ENCODE data around the gene SP140. TPM values are rescaled to one million over a fixed set of nuclear protein-coding genes. Genes with fewer than 3 reads are reported as not detected.
"Not testable (repeated sequence)": the region's sequence is repeated elsewhere in the genome, so short reads cannot be mapped to it uniquely, and the experiment has no call there.

The SP140 gene
- total and polyA plus RNA-seq, 3 experiments from 2014 or later: 34.0 to 111 (median 108) TPM

DNA sequence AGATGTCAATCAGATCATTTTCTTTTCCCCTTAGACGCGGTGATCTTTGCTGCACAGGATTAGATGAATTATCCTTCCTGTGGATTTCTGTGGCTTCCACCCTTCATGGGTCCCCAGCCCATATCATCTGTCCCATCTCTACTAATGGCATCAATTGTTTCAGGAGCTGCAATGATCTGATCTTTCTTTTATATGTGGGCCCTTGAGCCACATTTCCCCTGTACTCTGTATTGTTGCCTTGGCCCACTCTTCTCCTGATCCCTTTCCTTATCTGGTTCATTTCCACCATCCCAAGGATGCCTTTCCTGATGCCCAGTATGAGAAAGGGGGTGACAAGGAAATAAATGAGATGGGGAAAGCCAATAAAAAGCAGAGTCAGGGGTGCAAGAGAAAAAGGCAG, 24.7 kb downstream of the SP140 start:
- Histone ChIP-seq H3K4me3 (ENCODE audit: low read length) (no peak overlapping the region), H3K9me3 (ENCODE audit: low read length) (no peaks in the 10 kb centered on the region), H3K4me1 (ENCODE audit: insufficient read depth, low read length) (peaks cover 20% of the 10 kb centered on the region), H3K27ac (ENCODE audit: low read depth, low read length) (no peak overlapping the region), H3K27me3 (ENCODE audit: insufficient read depth, low read length, poor library complexity, severe bottlenecking) (no peaks in the 10 kb centered on the region), H3K36me3 (ENCODE audit: insufficient read depth, low read length) (peaks cover 12% of the 10 kb centered on the region)
- no peak for DNase-seq
- peaks cover 0 to 5% (median 5%) of the 10 kb centered on the region in 3 donors for H3K36me3 Mint-ChIP-seq
- CTCF ChIA-PET: no interaction called here
- peaks cover 0 to 5% (median 4%) of the 10 kb centered on the region in 3 donors for H3K4me1 Mint-ChIP-seq
- POLR2A ChIA-PET: no interaction called here
- H3K27me3 Mint-ChIP-seq: no peaks in the 10 kb centered on the region
- no peak overlapping the region for H3K4me3 Mint-ChIP-seq
- H3K27ac Mint-ChIP-seq: no peak overlapping the region
- no peaks in the 10 kb centered on the region for H3K9me3 Mint-ChIP-seq

DNA sequence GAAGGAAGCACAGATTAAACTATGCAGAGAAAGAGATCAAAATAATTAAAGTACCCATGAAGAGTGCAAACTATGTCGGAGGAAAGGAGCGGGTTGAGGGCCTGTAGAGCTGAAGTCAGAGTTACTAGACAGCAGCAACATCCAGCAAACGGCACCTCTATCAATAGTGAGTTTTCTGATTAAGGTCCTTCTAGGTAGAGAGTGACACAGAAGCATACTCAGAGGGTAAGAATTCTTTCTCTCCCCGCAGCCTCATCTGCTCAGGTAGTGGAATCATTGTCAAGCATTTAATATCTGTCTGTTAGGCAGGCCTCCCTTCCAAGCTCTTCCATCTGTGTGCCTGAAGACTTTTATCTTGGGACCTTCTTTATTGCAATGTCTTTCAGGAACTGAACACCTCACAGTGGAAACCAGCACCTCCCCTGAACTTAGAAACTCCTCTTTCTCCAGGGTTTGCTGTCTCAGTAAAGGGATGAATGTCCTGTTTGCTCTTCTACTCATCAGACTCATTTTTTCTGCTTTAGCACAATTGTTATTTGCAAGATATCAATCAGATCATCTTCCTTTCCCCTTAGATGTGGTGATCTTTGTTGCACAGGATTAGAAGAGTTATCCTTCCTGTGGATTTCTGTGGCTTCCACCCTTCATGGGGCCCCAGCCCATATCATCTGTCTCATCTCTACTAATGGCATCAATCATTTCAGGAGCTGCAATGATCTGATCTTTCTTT, 28.8 kb downstream of the SP140 start:
- no peak overlapping the region for H3K4me3 Mint-ChIP-seq
- Histone ChIP-seq H3K27me3 (ENCODE audit: insufficient read depth, low read length, poor library complexity, severe bottlenecking) (no peaks in the 10 kb centered on the region), H3K4me1 (ENCODE audit: insufficient read depth, low read length) (peaks cover 26% of the 10 kb centered on the region), H3K27ac (ENCODE audit: low read depth, low read length) (no peak overlapping the region), H3K36me3 (ENCODE audit: insufficient read depth, low read length) (no peaks in the 10 kb centered on the region), H3K9me3 (ENCODE audit: low read length) (no peaks in the 10 kb centered on the region), H3K4me3 (ENCODE audit: low read length) (no peak overlapping the region)
- peaks cover 3 to 20% (median 15%) of the 10 kb centered on the region in 3 donors for H3K4me1 Mint-ChIP-seq
- CTCF ChIA-PET: interaction anchor here (1.6 kb wide), 1 partner anchor 22 kb away, joined by 4 read pairs; no protein-coding TSS in a partner anchor
- POLR2A ChIA-PET: no interaction called here
- H3K27me3 Mint-ChIP-seq: no peaks in the 10 kb centered on the region
- DNase-seq: peak in 2 of 5 donors; percentile 42 to 48
- H3K27ac Mint-ChIP-seq: no peak overlapping the region
- peaks cover 10 to 25% (median 17%) of the 10 kb centered on the region in 3 donors for H3K36me3 Mint-ChIP-seq
- H3K9me3 Mint-ChIP-seq: no peaks in the 10 kb centered on the region

- CTCF ChIA-PET: no interaction called here
- Histone ChIP-seq H3K36me3 (ENCODE audit: insufficient read depth, low read length) (no peaks in the 10 kb centered on the region), H3K4me3 (ENCODE audit: low read length) (no peak overlapping the region), H3K27me3 (ENCODE audit: insufficient read depth, low read length, poor library complexity, severe bottlenecking) (no peaks in the 10 kb centered on the region), H3K4me1 (ENCODE audit: insufficient read depth, low read length) (peaks cover 37% of the 10 kb centered on the region), H3K9me3 (ENCODE audit: low read length) (no peaks in the 10 kb centered on the region), H3K27ac (ENCODE audit: low read depth, low read length) (no peak overlapping the region)
- Mint-ChIP-seq H3K36me3 (peaks cover 19 to 38% (median 34%) of the 10 kb centered on the region in 3 donors), H3K4me3 (no peak overlapping the region), H3K27ac (peak overlapping the region in 3 of 8 donors; percentile 5 to 29 (median 26)), H3K27me3 (no peaks in the 10 kb centered on the region), H3K9me3 (peaks cover 0 to 5% (median 0%) of the 10 kb centered on the region in 5 donors), H3K4me1 (peaks cover 22 to 36% (median 31%) of the 10 kb centered on the region in 3 donors)
- POLR2A ChIA-PET: no interaction called here
- DNase-seq: no peak
Observed at GRCh38 chr2:230256733-230257332, 31.3 kb downstream of the SP140 start.

DNA sequence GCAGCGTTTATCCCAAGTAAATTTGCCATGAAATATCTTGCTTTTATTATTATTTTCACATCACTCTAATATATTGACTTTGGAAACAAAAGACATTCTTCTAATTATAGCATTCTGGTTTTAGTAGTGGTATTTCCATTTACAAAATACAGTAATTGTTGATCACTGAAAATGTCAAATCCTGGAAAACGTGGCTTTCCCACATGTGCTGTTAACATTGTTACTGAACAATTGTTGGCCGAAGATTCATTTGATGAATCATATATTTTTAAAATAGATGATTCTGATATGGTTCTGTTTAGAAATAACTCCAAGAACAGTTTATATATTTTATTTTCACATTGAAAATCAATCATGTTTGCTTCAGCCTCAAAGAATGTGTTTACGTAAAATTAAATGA, 32.9 kb downstream of the SP140 start:
- no peak overlapping the region for H3K27ac ChIP-seq (ENCODE audit: low read depth, low read length)
- Mint-ChIP-seq H3K27ac (no peak overlapping the region), H3K4me1 (peaks cover 39 to 53% (median 48%) of the 10 kb centered on the region in 3 donors), H3K4me3 (no peak overlapping the region), H3K36me3 (peaks cover 22 to 41% (median 35%) of the 10 kb centered on the region in 3 donors), H3K27me3 (no peaks in the 10 kb centered on the region), H3K9me3 (peaks cover 0 to 5% (median 0%) of the 10 kb centered on the region in 5 donors)
- POLR2A ChIA-PET: no interaction called here
- CTCF ChIA-PET: no interaction called here
- no peaks in the 10 kb centered on the region for H3K9me3 ChIP-seq (ENCODE audit: low read length)
- H3K4me1 ChIP-seq (ENCODE audit: insufficient read depth, low read length): peaks cover 48% of the 10 kb centered on the region
- H3K4me3 ChIP-seq (ENCODE audit: low read length): no peak overlapping the region
- H3K36me3 ChIP-seq (ENCODE audit: insufficient read depth, low read length): no peaks in the 10 kb centered on the region
- DNase-seq: no peak
- no peaks in the 10 kb centered on the region for H3K27me3 ChIP-seq (ENCODE audit: insufficient read depth, low read length, poor library complexity, severe bottlenecking)

GRCh38 chr2:230262246-230262645, 36.7 kb downstream of the SP140 start:
- POLR2A ChIA-PET: interaction anchor here (1.0 kb wide), 1 partner anchor 43 kb away, joined by 3 read pairs; the partner anchor contains the start of gene SP110
- Mint-ChIP-seq H3K27me3 (no peaks in the 10 kb centered on the region), H3K4me1 (peaks cover 50 to 62% (median 54%) of the 10 kb centered on the region in 3 donors), H3K9me3 (peaks cover 0 to 5% (median 0%) of the 10 kb centered on the region in 5 donors), H3K4me3 (peak overlapping the region; percentile 4 to 63 (median 41)), H3K27ac (peak overlapping the region; percentile 1 to 94 (median 72)), H3K36me3 (peaks cover 22 to 66% (median 44%) of the 10 kb centered on the region in 3 donors)
- H3K4me3 ChIP-seq (ENCODE audit: low read length): no peak overlapping the region
- DNase-seq: peak in 2 of 5 donors; percentile 62 to 78
- peaks cover 25% of the 10 kb centered on the region for H3K4me1 ChIP-seq (ENCODE audit: insufficient read depth, low read length)
- no peak overlapping the region for H3K27ac ChIP-seq (ENCODE audit: low read depth, low read length)
- H3K9me3 ChIP-seq (ENCODE audit: low read length): no peaks in the 10 kb centered on the region
- no peaks in the 10 kb centered on the region for H3K36me3 ChIP-seq (ENCODE audit: insufficient read depth, low read length)
- H3K27me3 ChIP-seq (ENCODE audit: insufficient read depth, low read length, poor library complexity, severe bottlenecking): no peaks in the 10 kb centered on the region
- CTCF ChIA-PET: no interaction called here

DNA sequence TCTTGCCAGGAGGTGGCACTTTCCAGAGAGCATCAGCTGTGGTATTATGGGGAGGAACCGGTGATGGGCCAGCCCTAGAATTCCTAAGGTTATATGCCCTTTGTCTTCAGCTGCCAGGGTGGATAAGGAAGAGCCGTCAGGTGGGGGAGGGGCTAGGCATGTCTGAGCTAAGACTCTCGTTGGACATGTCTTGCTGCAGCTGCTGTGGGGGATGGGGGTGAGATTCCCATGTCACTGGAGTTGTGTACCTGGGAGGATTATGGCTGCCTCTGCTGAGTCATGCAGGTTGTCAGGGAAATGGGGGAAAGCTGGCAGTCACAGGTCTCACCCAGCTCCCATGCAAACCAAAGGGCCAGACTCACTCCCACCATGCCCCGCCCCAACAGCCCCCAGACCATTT, 39.4 kb downstream of the SP140 start:
- H3K4me3 ChIP-seq (ENCODE audit: low read length); H3K9me3 ChIP-seq (ENCODE audit: low read length); H3K27me3 ChIP-seq (ENCODE audit: insufficient read depth, low read length, poor library complexity, severe bottlenecking); POLR2A ChIA-PET; H3K27ac Mint-ChIP-seq; H3K4me3 Mint-ChIP-seq; H3K27ac ChIP-seq (ENCODE audit: low read depth, low read length); DNase-seq; CTCF ChIA-PET; H3K36me3 ChIP-seq (ENCODE audit: insufficient read depth, low read length); H3K27me3 Mint-ChIP-seq; H3K9me3 Mint-ChIP-seq: not testable (repeated sequence)
- peaks cover 51 to 64% (median 59%) of the 10 kb centered on the region in 3 donors for H3K4me1 Mint-ChIP-seq
- H3K4me1 ChIP-seq (ENCODE audit: insufficient read depth, low read length): peaks cover 25% of the 10 kb centered on the region
- peaks cover 34 to 75% (median 48%) of the 10 kb centered on the region in 3 donors for H3K36me3 Mint-ChIP-seq

DNA sequence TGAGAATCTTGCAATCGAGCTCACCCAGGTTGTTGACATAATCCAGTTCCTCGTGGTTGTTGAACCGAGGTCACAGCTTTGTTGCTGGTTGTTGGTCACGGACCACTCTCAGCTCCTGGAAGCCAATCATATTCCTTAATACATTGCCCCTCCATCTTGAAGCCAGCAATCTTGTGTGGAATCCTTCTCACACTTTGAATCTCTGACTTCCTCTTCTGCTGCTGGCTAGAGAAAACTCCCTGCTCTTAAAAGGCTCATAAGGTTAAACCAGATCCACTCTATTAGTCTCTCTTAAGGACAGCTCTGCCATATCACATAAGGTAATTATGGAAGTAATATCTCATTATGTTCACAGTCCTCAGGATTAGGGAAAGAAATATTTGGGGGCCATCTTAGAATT, 41.1 kb downstream of the SP140 start:
- H3K36me3 Mint-ChIP-seq: peaks cover 39 to 75% (median 47%) of the 10 kb centered on the region in 3 donors
- H3K4me3 Mint-ChIP-seq: no peak overlapping the region
- H3K27me3 Mint-ChIP-seq: no peaks in the 10 kb centered on the region
- CTCF ChIA-PET: no interaction called here
- H3K9me3 Mint-ChIP-seq: no peaks in the 10 kb centered on the region
- peaks cover 35 to 52% (median 42%) of the 10 kb centered on the region in 3 donors for H3K4me1 Mint-ChIP-seq
- POLR2A ChIA-PET: no interaction called here
- DNase-seq: no peak
- Histone ChIP-seq H3K36me3 (ENCODE audit: insufficient read depth, low read length) (peaks cover 16% of the 10 kb centered on the region), H3K9me3 (ENCODE audit: low read length) (no peaks in the 10 kb centered on the region), H3K4me1 (ENCODE audit: insufficient read depth, low read length) (peaks cover 15% of the 10 kb centered on the region), H3K27me3 (ENCODE audit: insufficient read depth, low read length, poor library complexity, severe bottlenecking) (no peaks in the 10 kb centered on the region), H3K27ac (ENCODE audit: low read depth, low read length) (no peak overlapping the region), H3K4me3 (ENCODE audit: low read length) (no peak overlapping the region)
- H3K27ac Mint-ChIP-seq: peak overlapping the region in 1 of 8 donors; percentile 17

DNA sequence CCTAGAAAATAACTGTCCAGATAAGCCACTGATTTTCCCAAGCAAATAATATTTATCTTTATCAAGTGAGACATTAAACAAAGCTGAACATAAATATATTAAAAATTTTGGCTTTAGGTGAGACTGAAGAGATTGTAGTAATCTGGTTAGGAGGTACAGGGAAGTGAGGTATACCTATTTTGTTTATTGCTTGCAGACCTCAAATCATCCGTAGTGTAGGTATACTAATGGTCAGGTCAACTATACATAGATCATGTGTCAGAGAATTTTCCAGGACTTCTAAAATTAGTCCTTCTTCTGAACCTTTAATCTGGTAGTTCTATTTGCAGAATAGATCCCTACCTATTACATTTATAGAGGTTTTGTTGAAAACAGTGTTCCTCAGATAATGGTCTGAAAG, 41.5 kb downstream of the SP140 start:
- Histone ChIP-seq H3K27me3 (ENCODE audit: insufficient read depth, low read length, poor library complexity, severe bottlenecking) (no peaks in the 10 kb centered on the region), H3K36me3 (ENCODE audit: insufficient read depth, low read length) (peaks cover 17% of the 10 kb centered on the region), H3K9me3 (ENCODE audit: low read length) (no peaks in the 10 kb centered on the region), H3K4me1 (ENCODE audit: insufficient read depth, low read length) (peaks cover 12% of the 10 kb centered on the region), H3K27ac (ENCODE audit: low read depth, low read length) (no peak overlapping the region), H3K4me3 (ENCODE audit: low read length) (no peak overlapping the region)
- DNase-seq: no peak
- H3K27ac Mint-ChIP-seq: peak overlapping the region in 2 of 8 donors; percentile 6 to 44
- H3K9me3 Mint-ChIP-seq: peaks cover 0 to 2% (median 0%) of the 10 kb centered on the region in 5 donors
- no peak overlapping the region for H3K4me3 Mint-ChIP-seq
- POLR2A ChIA-PET: no interaction called here
- CTCF ChIA-PET: no interaction called here
- no peaks in the 10 kb centered on the region for H3K27me3 Mint-ChIP-seq
- peaks cover 31 to 48% (median 38%) of the 10 kb centered on the region in 3 donors for H3K4me1 Mint-ChIP-seq
- H3K36me3 Mint-ChIP-seq: peaks cover 40 to 79% (median 51%) of the 10 kb centered on the region in 3 donors
